Right renal pelvis (tissue), 4 donors: Measurements from ENCODE around the gene CRK. TPM values are rescaled to one million over a fixed set of nuclear protein-coding genes. Genes with fewer than 3 reads are reported as not detected.
"Not testable (repeated sequence)": the region's sequence is repeated elsewhere in the genome, so short reads cannot be mapped to it uniquely, and the experiment has no call there.

Experiments used
- DNase-seq, 4 donors: peaks; one replicate each; pipeline ENCODE4 v3.0.0-alpha.2; 2013; ENCODE audit warnings: low read depth in 4 of 4, low spot score in 3 of 4, missing footprints in 1 of 4
- polyA plus RNA-seq, 4 donors: library from polyadenylated mRNA; unstranded; fragments of 120-200 nt; gene quantifications; one replicate each; pipeline ENCODE4 v1.2.1, GENCODE V29; 2013; ENCODE audit not compliant: insufficient read length in 4 of 4

Gene CRK
- polyA plus RNA-seq, 4 donors: 64.0 to 72.2 (median 68.3) TPM

GRCh38 chr17:1391577-1391976, 64.5 kb downstream of the CRK start:
- no peak for DNase-seq

DNA sequence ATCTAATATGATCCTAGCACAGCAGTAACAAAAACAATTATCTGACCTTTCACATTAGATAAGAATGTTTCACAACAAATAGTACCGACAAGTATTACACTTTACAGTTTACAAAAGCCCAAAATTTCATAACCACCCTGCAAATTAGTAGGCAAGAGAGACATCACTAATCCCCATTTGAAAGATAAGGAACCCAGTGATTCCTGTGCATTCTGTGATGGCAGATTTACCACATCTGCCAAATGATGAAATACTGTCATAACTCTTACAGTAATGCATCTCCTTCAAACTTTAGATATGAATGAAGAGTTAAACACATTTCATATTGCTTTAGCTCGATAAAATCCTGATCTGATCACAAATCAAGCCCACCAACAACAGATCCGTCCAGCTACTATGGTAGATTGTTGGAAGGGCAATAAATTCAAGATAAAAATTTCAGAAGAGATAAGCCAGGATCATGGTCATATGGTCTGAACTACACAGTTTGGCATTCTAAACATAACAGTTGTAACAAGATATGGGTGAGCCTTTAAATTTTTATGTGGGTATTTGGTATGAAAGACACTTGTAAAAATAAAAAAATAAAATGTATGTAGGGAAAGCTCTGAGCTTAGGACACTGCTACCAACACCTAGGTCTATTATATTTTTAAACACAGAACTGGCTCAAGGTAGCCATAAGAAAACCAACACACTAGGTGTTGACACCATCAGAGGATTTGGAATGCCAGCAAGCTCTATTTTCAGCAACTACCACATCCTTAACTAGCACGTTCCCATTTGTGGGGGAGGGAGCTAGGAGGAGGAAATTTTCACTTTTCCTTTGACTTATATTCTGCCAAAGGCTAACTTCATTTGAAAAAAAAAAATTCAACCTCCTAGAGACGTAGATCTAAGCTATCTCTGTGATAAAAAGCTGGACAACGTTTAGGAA, 65.3 kb downstream of the CRK start:
- no peak for DNase-seq

DNA sequence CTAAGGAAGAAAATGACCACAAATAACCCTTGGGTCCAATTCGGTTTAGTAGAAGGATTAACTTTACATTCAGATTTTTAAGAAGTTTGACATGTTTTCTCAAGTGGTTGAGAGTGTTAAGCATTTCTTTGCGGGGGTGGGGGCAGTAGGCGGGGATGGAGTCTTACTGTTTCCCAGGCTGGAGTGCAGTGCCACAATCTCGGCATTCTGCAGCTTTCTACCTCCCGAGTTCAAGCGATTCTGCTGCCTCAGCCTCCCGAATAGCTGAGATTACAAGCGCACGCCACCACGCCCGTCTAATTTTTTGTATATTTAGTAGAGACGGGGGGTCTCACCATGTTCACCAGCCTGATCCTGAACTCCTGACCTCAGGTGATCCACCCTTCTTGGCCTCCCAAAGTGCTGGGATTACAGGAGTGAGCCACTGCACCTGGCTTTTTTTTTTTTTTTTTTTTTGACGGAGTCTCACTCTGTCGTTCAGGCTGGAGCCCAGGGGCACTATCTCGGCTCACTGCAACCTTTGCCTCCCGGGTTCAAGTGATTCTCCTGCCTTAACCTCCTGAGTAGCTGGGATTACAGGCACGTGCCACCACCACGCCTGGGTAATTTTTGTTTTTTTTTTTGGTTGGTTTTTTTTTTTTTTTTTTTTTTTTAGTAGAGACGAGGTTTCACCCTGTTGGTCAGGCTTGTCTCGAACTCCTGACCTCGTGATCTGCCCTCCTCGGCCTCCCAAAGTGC, 68.4 kb downstream of the CRK start:
- DNase-seq: not testable (repeated sequence)

DNA sequence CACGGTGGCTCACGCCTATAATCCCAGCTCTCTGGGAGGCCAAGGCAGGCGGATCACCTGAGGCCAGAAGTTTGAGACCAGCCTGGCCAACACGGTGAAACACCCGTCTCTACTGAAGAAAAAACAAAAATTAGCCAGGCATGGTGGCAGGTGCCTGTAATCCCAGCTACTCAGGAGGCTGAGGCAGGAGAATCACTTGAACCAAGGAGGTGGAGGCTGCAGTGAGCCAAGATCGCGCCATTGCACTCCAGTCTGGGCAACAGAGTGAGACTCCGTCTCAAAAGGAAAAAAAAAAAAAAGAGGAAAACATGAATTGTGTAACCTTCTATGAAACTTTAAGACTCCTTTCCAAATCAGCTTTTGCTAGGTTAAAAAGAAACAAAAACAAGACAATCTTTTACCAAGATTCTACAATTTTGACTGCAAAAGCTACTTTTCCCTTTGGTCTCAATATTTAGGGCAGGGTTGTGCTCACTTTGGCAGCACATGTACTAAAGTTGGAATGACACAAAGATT, 69.3 kb downstream of the CRK start:
- not testable (repeated sequence) for DNase-seq

- no peak for DNase-seq
Observed at GRCh38 chr17:1386265-1386664, 69.8 kb downstream of the CRK start.

DNA sequence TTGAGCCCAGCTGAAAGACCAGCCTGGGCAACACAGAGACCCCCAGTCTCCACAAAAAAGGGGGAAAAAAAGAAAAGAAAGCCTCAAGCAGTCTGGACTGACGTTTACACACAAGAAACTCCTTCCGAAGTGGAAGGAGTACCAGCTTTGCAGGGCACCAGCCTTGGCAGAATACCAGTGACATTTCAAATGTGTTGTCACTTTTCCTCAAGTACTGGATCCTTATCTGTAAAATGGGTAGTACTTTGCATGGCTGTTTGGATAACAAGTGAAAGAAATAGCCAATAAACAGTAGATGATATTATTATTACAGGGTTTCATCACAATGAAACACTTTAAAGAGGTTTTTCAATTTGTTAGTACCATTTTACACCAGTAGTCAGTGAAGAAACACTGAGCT, 70.2 kb downstream of the CRK start:
- no peak for DNase-seq

DNA sequence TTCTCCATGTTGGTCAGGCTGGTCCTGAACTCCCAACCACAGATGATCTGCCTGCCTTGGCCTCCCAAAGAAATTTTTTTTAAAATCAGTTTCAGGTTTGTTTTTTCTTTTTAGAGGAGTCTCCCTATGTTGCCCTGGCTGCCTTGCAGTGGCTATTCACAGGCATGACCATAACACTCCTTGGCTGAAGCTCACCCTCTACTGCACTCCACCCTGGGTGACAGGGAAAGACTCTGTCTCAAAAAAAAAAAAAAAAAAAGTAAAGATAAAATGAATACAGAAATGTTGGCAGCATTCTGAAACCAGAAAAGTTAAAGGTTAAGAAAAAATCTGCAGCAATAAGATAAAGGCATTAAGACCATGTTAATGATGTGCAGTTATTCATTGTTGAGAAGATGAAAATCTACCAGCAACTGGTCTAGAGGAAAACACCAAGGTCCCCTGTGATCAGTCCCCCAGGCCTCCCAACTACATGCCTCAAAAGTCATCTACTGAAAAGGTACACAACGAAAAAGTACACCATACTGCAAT, 71.1 kb downstream of the CRK start:
- no peak for DNase-seq

- DNase-seq: no peak
Observed at GRCh38 chr17:1379930-1380313, 76.1 kb downstream of the CRK start.

GRCh38 chr17:1379208-1379929, 76.7 kb downstream of the CRK start:
- no peak for DNase-seq

DNA sequence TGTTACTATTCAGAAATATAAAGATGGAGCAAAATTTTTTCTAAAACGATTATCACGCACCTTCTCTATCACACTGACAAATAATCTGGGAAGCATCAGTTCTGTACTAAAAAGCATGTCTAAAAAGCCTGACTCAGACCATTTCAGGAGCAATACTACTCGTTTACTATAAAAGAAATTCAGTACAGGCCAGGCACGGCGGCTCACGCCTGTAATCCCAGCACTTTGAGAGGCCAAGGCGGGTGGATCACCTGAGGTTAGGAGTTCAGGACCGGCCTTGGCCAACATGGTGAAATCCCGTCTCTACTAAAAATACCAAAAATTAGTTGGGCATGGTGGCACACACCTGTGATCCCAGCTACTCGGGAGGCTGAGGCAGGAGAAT, 77.6 kb downstream of the CRK start:
- DNase-seq: not testable (repeated sequence)

GRCh38 chr17:1377334-1377733, 78.7 kb downstream of the CRK start:
- DNase-seq: no peak

DNA sequence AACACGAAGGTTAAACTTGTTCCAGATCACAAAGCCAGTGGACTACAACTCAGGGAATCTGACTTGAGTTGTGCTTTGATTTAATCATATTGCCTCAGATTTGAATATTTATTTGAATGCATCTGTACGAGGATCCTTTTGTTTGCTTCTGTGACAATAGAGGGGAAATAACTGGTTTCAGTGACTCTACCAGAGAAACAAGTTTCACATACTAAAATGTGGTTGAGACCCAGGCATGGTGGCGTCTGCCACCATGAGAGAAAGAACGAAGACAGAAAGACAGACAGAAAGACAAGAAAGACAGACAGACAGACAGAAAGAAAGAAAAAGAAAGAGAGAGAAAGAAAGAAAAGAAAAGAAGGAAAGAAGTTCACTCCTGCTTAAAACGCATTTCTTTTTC, 80.0 kb downstream of the CRK start:
- no peak for DNase-seq

GRCh38 chr17:1375615-1376014, 80.4 kb downstream of the CRK start:
- DNase-seq: no peak

DNA sequence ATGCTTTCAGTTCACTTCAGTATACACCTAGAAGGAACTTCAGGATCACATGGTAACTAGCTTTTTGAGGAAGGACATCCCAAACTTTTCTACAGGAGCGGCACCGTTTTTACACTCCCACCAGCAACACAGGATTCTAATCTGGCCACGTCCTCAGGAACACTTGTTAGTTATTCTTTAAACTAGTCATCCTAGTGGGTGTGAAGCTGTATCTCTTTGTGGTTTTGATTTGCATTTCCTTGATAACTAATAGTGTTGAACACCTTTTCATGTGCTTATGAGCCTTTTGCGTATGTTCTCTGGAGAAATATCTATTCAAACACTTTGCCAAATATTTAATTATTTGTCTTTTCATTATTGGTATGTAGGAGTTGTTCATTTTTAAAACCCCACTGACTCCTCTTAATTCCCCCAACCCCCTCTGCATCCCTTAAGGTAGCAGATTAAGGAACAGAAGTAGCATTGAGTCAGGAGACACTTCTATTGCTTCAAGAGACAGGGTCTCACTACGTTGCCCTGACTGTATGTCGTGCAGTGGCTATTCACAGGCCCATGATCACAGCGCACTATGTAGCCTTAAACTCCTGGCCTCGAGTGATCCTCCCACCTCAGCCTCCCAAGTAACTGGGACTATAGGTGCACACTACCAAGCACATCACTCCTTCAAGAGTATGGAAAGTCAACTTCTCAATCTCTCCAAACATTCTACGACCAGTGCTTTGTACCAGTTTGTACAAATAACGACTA, 81.4 kb downstream of the CRK start:
- DNase-seq: no peak

- no peak for DNase-seq
Observed at GRCh38 chr17:1373707-1374237, 82.3 kb downstream of the CRK start.

DNA sequence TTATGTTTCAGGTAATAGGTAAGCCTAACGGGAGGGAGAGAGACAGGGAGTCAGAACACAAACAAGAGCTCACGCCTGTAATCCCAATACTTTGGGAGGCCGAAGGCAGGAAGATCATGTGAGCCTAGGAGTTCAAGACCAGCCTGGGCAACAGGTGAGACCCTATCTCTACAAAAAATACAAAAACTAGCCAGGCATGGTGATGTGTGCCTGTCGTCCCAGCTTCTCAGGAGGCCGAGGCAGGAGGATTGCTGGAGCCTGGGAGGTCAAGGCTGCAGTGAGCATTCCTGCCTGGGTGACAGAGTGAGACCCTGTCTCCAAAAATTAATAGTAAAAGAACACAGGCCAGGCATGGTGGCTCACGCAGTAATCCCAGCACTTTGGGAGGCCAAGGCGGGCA, 83.4 kb downstream of the CRK start:
- no peak for DNase-seq

DNA sequence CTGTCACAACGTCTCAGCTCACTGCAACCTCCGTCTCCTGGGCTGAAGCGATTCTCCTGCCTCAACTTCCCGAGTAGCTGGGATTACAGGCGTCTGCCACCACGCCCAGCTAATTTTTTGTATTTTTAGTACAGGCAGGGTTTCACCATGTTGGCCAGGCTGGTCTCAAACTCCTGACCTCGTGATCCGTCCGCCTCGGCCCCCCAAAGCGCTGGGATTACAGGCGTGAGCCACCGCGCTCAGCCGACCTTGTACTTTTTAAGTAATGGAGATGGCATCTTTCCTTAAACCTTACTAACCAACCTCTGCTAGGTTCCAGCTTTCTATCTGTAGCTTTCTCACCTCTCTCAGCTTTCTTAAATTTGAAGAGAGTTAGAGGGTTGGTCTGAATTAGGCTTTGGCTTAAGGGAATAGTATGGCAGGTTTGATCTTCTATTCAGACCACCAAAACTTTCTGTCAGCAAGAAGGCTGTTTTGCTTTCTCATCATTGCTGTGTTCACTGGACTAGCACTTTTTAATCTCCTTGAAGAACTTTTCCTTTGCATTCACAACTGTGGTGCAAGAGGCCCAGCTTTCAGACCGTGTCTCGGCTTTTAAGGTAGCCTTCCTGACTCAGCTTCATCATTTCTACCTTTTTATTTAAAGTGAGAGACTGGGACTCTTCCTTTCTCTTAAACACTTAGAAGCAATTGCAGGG, 84.0 kb downstream of the CRK start:
- DNase-seq: no peak
